Trophoblast cell (in vitro differentiated cells and primary cell): ENCODE measurements around the gene SUN1.

Experiments used
- DNase-seq, 2 donors: peaks; one replicate each; pipeline ENCODE4 v3.0.0-alpha.2; 2016
- H2AFZ ChIP-seq: 2 replicates; pipeline ENCODE4 v1.6.1; 2013; ENCODE audit warnings: low read length, moderate library complexity, mild to moderate bottlenecking; ENCODE audit not compliant: insufficient read depth, poor library complexity
- H2AK5ac ChIP-seq: 2 replicates; pipeline ENCODE4 v1.6.1; 2013; ENCODE audit warnings: mild to moderate bottlenecking, low read length
- H2BK120ac ChIP-seq: 2 replicates; pipeline ENCODE4 v1.6.1; 2013; ENCODE audit warnings: low read length, mild to moderate bottlenecking, moderate library complexity; ENCODE audit not compliant: insufficient read depth, poor library complexity
- H2BK12ac ChIP-seq: 2 replicates; pipeline ENCODE4 v1.6.1; 2013; ENCODE audit warnings: mild to moderate bottlenecking, low read length, moderate library complexity
- H2BK5ac ChIP-seq: 2 replicates; pipeline ENCODE4 v1.6.1; 2013; ENCODE audit warnings: low read length, low read depth, moderate library complexity, mild to moderate bottlenecking; ENCODE audit not compliant: poor library complexity
- H3K14ac ChIP-seq: 2 replicates; pipeline ENCODE4 v1.6.1; 2013; ENCODE audit warnings: mild to moderate bottlenecking, low read length
- H3K18ac ChIP-seq: 2 replicates; pipeline ENCODE4 v1.6.1; 2013; ENCODE audit warnings: mild to moderate bottlenecking, low read length
- H3K23ac ChIP-seq: 2 replicates; pipeline ENCODE4 v1.6.1; 2013; ENCODE audit warnings: low read length
- H3K27ac ChIP-seq: 2 replicates; pipeline ENCODE4 v1.5.1; 2013; ENCODE audit warnings: low read depth, mild to moderate bottlenecking, inconsistent platforms, low read length, moderate library complexity
- H3K27me3 ChIP-seq: 2 replicates; pipeline ENCODE4 v1.6.1; 2013; ENCODE audit warnings: inconsistent platforms, mild to moderate bottlenecking, low read length, moderate library complexity; ENCODE audit not compliant: insufficient read depth
- H3K36me3 ChIP-seq, 2 experiments: 1 replicate in 1 of 2; 2 replicates in 1 of 2; pipeline ENCODE4 v1.6.1; 2013; ENCODE audit warnings: low read length in 2 of 2, mild to moderate bottlenecking in 2 of 2, moderate library complexity in 1 of 2; ENCODE audit not compliant: insufficient read depth in 2 of 2, control insufficient read depth in 1 of 2
- H3K4ac ChIP-seq: 2 replicates; pipeline ENCODE4 v1.6.1; 2013; ENCODE audit warnings: low read depth, mild to moderate bottlenecking, low read length, moderate library complexity
- H3K4me1 ChIP-seq, 2 experiments: 1 replicate in 1 of 2; 2 replicates in 1 of 2; pipeline ENCODE4 v1.6.1; 2013; ENCODE audit warnings: low read length in 2 of 2, mild to moderate bottlenecking in 2 of 2, moderate library complexity in 1 of 2; ENCODE audit not compliant: insufficient read depth in 2 of 2, control insufficient read depth in 1 of 2
- H3K4me2 ChIP-seq: 2 replicates; pipeline ENCODE4 v1.6.1; 2013; ENCODE audit warnings: inconsistent platforms, mild to moderate bottlenecking, low read length, moderate library complexity
- H3K4me3 ChIP-seq: 2 replicates; pipeline ENCODE4 v1.5.1; 2013; ENCODE audit warnings: mild to moderate bottlenecking, low read depth, low read length, inconsistent platforms
- H3K79me1 ChIP-seq: one replicate; pipeline ENCODE4 v1.6.1; 2013; ENCODE audit warnings: low read length
- H3K79me2 ChIP-seq: 2 replicates; pipeline ENCODE4 v1.6.1; 2013; ENCODE audit warnings: low read length, mild to moderate bottlenecking; ENCODE audit not compliant: control insufficient read depth, insufficient read depth, poor library complexity
- H3K9ac ChIP-seq: 2 replicates; pipeline ENCODE4 v1.6.1; 2013; ENCODE audit warnings: mild to moderate bottlenecking, low read length
- H3K9me3 ChIP-seq: 2 replicates; pipeline ENCODE4 v1.6.1; 2013; ENCODE audit warnings: low read depth, mild to moderate bottlenecking, control low read depth, inconsistent platforms, low read length; ENCODE audit not compliant: insufficient read depth
- H4K12ac ChIP-seq: 2 replicates; pipeline ENCODE4 v1.6.1; 2013; ENCODE audit warnings: low read depth, mild to moderate bottlenecking, low read length, moderate library complexity
- H4K8ac ChIP-seq: 2 replicates; pipeline ENCODE4 v1.6.1; 2013; ENCODE audit warnings: low read depth, mild to moderate bottlenecking, low read length, moderate library complexity
- H4K91ac ChIP-seq: one replicate; pipeline ENCODE4 v1.6.1; 2013; ENCODE audit warnings: low read depth, mild to moderate bottlenecking, low read length, moderate library complexity
- WGBS: extraction: QIAGEN DNeasy Blood & Tissue Kit; methylation state at CpG from one replicate; pipeline ENCODE4 v1.1.7; 2013; ENCODE audit warnings: missing lambda C conversion rate; ENCODE audit not compliant: insufficient read length, insufficient coverage; ENCODE audit errors: extremely low coverage; 5-methylcytosine and 5-hydroxymethylcytosine counted together

Gene SUN1

GRCh38 chr7:830069-830468 is 2.2 kb upstream of the SUN1 start:
- peak overlapping the region; percentile 82 for H3K18ac ChIP-seq
- no peak overlapping the region for H2AFZ ChIP-seq
- H2BK120ac ChIP-seq: no peak overlapping the region
- WGBS: no CpG with 5 or more reads among the region's 12 CpGs
- H2AK5ac ChIP-seq: no peak overlapping the region
- H4K8ac ChIP-seq: no peak overlapping the region
- no peak overlapping the region for H4K91ac ChIP-seq
- H3K4me2 ChIP-seq: no peak overlapping the region
- H3K4me3 ChIP-seq: no peak overlapping the region
- peaks cover 15 to 18% of the 10 kb centered on the region in 2 experiments for H3K4me1 ChIP-seq
- H3K9ac ChIP-seq: no peak overlapping the region
- no peak overlapping the region for H3K27ac ChIP-seq
- H3K9me3 ChIP-seq: peaks cover 2% of the 10 kb centered on the region
- H3K79me2 ChIP-seq: peaks cover 8% of the 10 kb centered on the region
- H4K12ac ChIP-seq: no peak overlapping the region
- no peak overlapping the region for H3K14ac ChIP-seq
- no peak for DNase-seq
- H3K4ac ChIP-seq: peak overlapping the region; percentile 6
- H3K36me3 ChIP-seq: peaks cover 4 to 5% of the 10 kb centered on the region in 2 experiments
- no peak overlapping the region for H2BK5ac ChIP-seq
- no peaks in the 10 kb centered on the region for H3K27me3 ChIP-seq
- H2BK12ac ChIP-seq: no peak overlapping the region
- H3K23ac ChIP-seq: no peak overlapping the region
- H3K79me1 ChIP-seq: peaks cover 2% of the 10 kb centered on the region

- H3K9me3 ChIP-seq: peaks cover 2% of the 10 kb centered on the region
- H3K14ac ChIP-seq: no peak overlapping the region
- peaks cover 6% of the 10 kb centered on the region for H3K79me2 ChIP-seq
- H3K23ac ChIP-seq: no peak overlapping the region
- H3K4me2 ChIP-seq: peak overlapping the region; percentile 40
- H3K4ac ChIP-seq: no peak overlapping the region
- H3K18ac ChIP-seq: no peak overlapping the region
- H3K27me3 ChIP-seq: no peaks in the 10 kb centered on the region
- DNase-seq: peak; percentile 57 to 84
- peak overlapping the region; percentile 91 for H3K27ac ChIP-seq
- no peak overlapping the region for H2AK5ac ChIP-seq
- no peak overlapping the region for H2BK12ac ChIP-seq
- no peak overlapping the region for H3K4me3 ChIP-seq
- peaks cover 6 to 10% of the 10 kb centered on the region in 2 experiments for H3K36me3 ChIP-seq
- H2BK5ac ChIP-seq: peak overlapping the region; percentile 12
- peak overlapping the region; percentile 29 for H4K91ac ChIP-seq
- H3K79me1 ChIP-seq: peaks cover 2% of the 10 kb centered on the region
- H2BK120ac ChIP-seq: no peak overlapping the region
- no peak overlapping the region for H4K12ac ChIP-seq
- H4K8ac ChIP-seq: no peak overlapping the region
- no CpG with 5 or more reads among the region's 7 CpGs for WGBS
- no peak overlapping the region for H2AFZ ChIP-seq
- peaks cover 21% of the 10 kb centered on the region in 2 experiments for H3K4me1 ChIP-seq
- no peak overlapping the region for H3K9ac ChIP-seq
These were observed 595 bp upstream of the SUN1 start for GRCh38 chr7:831596-832166.

GRCh38 chr7:832968-833424 is 720 bp downstream of the SUN1 start:
- Histone ChIP-seq H3K4me2 (peak overlapping the region; percentile 47), H3K23ac (no peak overlapping the region), H3K27me3 (no peaks in the 10 kb centered on the region), H2BK120ac (no peak overlapping the region), H4K91ac (peak overlapping the region; percentile 45), H3K79me2 (peaks cover 6% of the 10 kb centered on the region), H3K4me1 (peaks cover 21 to 24% of the 10 kb centered on the region in 2 experiments), H2BK5ac (no peak overlapping the region), H4K12ac (no peak overlapping the region), H3K36me3 (peaks cover 11 to 14% of the 10 kb centered on the region in 2 experiments), H2BK12ac (peak overlapping the region; percentile 83), H3K14ac (peak overlapping the region; percentile 40), H2AFZ (no peak overlapping the region), H3K27ac (peak overlapping the region; percentile 91), H3K79me1 (peaks cover 2% of the 10 kb centered on the region), H3K4ac (peak overlapping the region; percentile 47), H3K9ac (no peak overlapping the region), H3K18ac (peak overlapping the region; percentile 42), H3K9me3 (peaks cover 2% of the 10 kb centered on the region), H3K4me3 (no peak overlapping the region), H2AK5ac (no peak overlapping the region), H4K8ac (no peak overlapping the region)
- no CpG with 5 or more reads among the region's 15 CpGs for WGBS
- DNase-seq: no peak

- WGBS: no CpG with 5 or more reads among the region's 8 CpGs
- Histone ChIP-seq H4K8ac (no peak overlapping the region), H3K27me3 (no peaks in the 10 kb centered on the region)
These were observed 1.5 kb downstream of the SUN1 start for GRCh38 chr7:833601-834258.

More at GRCh38 chr7:833601-834258, 1.5 kb downstream of the SUN1 start:
- Histone ChIP-seq H2BK12ac (no peak overlapping the region), H3K4ac (peak overlapping the region; percentile 42), H3K4me1 (peaks cover 21 to 24% of the 10 kb centered on the region in 2 experiments), H3K79me1 (peaks cover 2% of the 10 kb centered on the region), H3K9ac (no peak overlapping the region), H3K9me3 (peaks cover 2% of the 10 kb centered on the region), H4K91ac (no peak overlapping the region), H2BK120ac (no peak overlapping the region), H3K79me2 (peaks cover 6% of the 10 kb centered on the region), H3K14ac (no peak overlapping the region), H3K4me2 (no peak overlapping the region), H2AK5ac (no peak overlapping the region), H2AFZ (no peak overlapping the region), H3K4me3 (no peak overlapping the region), H2BK5ac (no peak overlapping the region), H3K23ac (no peak overlapping the region), H3K36me3 (peaks cover 12 to 15% of the 10 kb centered on the region in 2 experiments), H3K18ac (peak overlapping the region; percentile 14), H4K12ac (no peak overlapping the region), H3K27ac (no peak overlapping the region)
- DNase-seq: no peak
